ENCODE results near the gene PRKD1.

GRCh38 chr14:29896354-29896821, 31.3 kb downstream of the PRKD1 start:
- TF ChIP-seq ZNF565 (CRISPR knock-in tag; conservative IDR thresholded peaks at IDR 0.05; ENCODE audit: low read depth) (no peak), TCF4 (CRISPR knock-in tag; IDR thresholded peaks at IDR 0.05; ENCODE audit: borderline replicate concordance) (no peak), ZC3H10 (CRISPR knock-in tag; IDR thresholded peaks at IDR 0.05) (no peak), ZNF8 (CRISPR knock-in tag; IDR thresholded peaks at IDR 0.05) (no peak), SNAI2 (CRISPR knock-in tag; IDR thresholded peaks at IDR 0.05) (no peak), TOX (CRISPR knock-in tag; IDR thresholded peaks at IDR 0.05; ENCODE audit: borderline replicate concordance) (no peak), ZNF70 (CRISPR knock-in tag; IDR thresholded peaks at IDR 0.05) (no peak), POU6F1 (CRISPR knock-in tag; IDR thresholded peaks at IDR 0.05; ENCODE audit: borderline replicate concordance, low read depth) (no peak), ESRRG (CRISPR knock-in tag; IDR thresholded peaks at IDR 0.05) (no peak), RARB (CRISPR knock-in tag; IDR thresholded peaks at IDR 0.05) (no peak), PPARA (CRISPR knock-in tag; IDR thresholded peaks at IDR 0.05; ENCODE audit: borderline replicate concordance) (no peak)
- TF ChIP-seq, protein P1, sequence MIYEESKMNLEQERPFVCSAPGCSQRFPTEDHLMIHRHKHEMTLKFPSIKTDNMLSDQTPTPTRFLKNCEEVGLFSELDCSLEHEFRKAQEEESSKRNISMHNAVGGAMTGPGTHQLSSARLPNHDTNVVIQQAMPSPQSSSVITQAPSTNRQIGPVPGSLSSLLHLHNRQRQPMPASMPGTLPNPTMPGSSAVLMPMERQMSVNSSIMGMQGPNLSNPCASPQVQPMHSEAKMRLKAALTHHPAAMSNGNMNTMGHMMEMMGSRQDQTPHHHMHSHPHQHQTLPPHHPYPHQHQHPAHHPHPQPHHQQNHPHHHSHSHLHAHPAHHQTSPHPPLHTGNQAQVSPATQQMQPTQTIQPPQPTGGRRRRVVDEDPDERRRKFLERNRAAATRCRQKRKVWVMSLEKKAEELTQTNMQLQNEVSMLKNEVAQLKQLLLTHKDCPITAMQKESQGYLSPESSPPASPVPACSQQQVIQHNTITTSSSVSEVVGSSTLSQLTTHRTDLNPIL (CRISPR knock-in tag; IDR thresholded peaks at IDR 0.05; ENCODE audit: low read depth): no peak
- TF ChIP-seq, protein P2, sequence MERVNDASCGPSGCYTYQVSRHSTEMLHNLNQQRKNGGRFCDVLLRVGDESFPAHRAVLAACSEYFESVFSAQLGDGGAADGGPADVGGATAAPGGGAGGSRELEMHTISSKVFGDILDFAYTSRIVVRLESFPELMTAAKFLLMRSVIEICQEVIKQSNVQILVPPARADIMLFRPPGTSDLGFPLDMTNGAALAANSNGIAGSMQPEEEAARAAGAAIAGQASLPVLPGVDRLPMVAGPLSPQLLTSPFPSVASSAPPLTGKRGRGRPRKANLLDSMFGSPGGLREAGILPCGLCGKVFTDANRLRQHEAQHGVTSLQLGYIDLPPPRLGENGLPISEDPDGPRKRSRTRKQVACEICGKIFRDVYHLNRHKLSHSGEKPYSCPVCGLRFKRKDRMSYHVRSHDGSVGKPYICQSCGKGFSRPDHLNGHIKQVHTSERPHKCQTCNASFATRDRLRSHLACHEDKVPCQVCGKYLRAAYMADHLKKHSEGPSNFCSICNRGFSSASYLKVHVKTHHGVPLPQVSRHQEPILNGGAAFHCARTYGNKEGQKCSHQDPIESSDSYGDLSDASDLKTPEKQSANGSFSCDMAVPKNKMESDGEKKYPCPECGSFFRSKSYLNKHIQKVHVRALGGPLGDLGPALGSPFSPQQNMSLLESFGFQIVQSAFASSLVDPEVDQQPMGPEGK (CRISPR knock-in tag; IDR thresholded peaks at IDR 0.05; ENCODE audit: borderline replicate concordance): no peak

All from SK-N-SH treated with all-trans-retinoic acid at 6 μM for 48 hours (cell line).